NB4 (cell line): ENCODE measurements around the gene LRRC1.

Experiments used
- CTCF ChIP-seq: IDR thresholded peaks from one replicate; pipeline ENCODE4 v1.5.1; 2012; ENCODE audit warnings: low read depth, low read length
- MAX ChIP-seq: IDR thresholded peaks from 2 replicates; pipeline ENCODE4 v1.6.1; 2011; ENCODE audit warnings: low read depth, low read length

GRCh38 chr6:53947780-53948179 is 153.0 kb downstream of the LRRC1 start:
- TF ChIP-seq MAX (no peak), CTCF (no peak)
